SK-N-SH (cell line): ENCODE measurements around the gene PIR. TPM values are rescaled to one million over a fixed set of nuclear protein-coding genes. Genes with fewer than 3 reads are reported as not detected.

Source experiments
- CTCF ChIA-PET: fragments of 300-600, 350-600 bp; formaldehyde crosslinking; extraction: SDS; loops from one replicate; lab custom pipeline; 2021; lab: Yijun Ruan, JAX
- POLR2A ChIA-PET: fragments of 350-600 bp; sonication (Branson Sonifier 250); formaldehyde crosslinking; extraction: SDS; loops from one replicate; lab custom pipeline; 2020; ENCODE audit warnings: antibody characterized with exemption, inconsistent platforms; lab: Yijun Ruan, JAX
- DNase-seq: peaks from one replicate; pipeline ENCODE4 v3.0.0; 2012
- H2AFZ ChIP-seq: fragments of 200-600 bp; sonication (generic); 2 replicates; pipeline ENCODE4 v1.8.1; 2016; ENCODE audit warnings: antibody characterized with exemption, mild to moderate bottlenecking, low read depth
- H3F3A ChIP-seq: fragments of 200-600 bp; sonication (generic); replicated peaks from 2 replicates; pipeline ENCODE3; 2016; ENCODE audit warnings: antibody characterized with exemption, mild to moderate bottlenecking; ENCODE audit not compliant: insufficient read depth
- H3K27ac ChIP-seq, 2 experiments: fragments of 200-500 bp in 1 of 2; fragments of 200-600 bp in 1 of 2; sonication (Bioruptor generic) in 1 of 2; sonication (generic), shearing (Covaris generic) in 1 of 2; 2 replicates each; pipeline versions ENCODE4 v1.5.1 to v1.6.1; 2014 to 2016; ENCODE audit warnings: low read depth in 2 of 2, inconsistent platforms in 1 of 2, low read length in 1 of 2, mild to moderate bottlenecking in 1 of 2, mixed read lengths in 1 of 2
- H3K27me3 ChIP-seq: fragments of 200-600 bp; sonication (generic), shearing (Covaris generic); 2 replicates; pipeline ENCODE4 v1.6.1; 2016; ENCODE audit warnings: mixed run types; ENCODE audit not compliant: insufficient read depth
- H3K36me3 ChIP-seq, 2 experiments: fragments of 200-500 bp in 1 of 2; fragments of 200-600 bp in 1 of 2; sonication (Bioruptor generic) in 1 of 2; sonication (generic) in 1 of 2; replicated peaks in 1 of 2; 2 replicates each; pipeline versions ENCODE3 to v1.5.1; 2014 to 2016; ENCODE audit warnings: low read length in 1 of 2, mild to moderate bottlenecking in 1 of 2; ENCODE audit not compliant: insufficient read depth in 2 of 2, control insufficient read depth in 1 of 2
- H3K4me1 ChIP-seq, 2 experiments: fragments of 200-500 bp in 1 of 2; fragments of 200-600 bp in 1 of 2; sonication (Bioruptor generic) in 1 of 2; sonication (generic), shearing (Covaris generic) in 1 of 2; 2 replicates each; pipeline versions ENCODE4 v1.5.1 to v1.6.1; 2014 to 2016; ENCODE audit warnings: low read depth in 1 of 2, low read length in 1 of 2, mixed run types in 1 of 2; ENCODE audit not compliant: insufficient read depth in 2 of 2, control insufficient read depth in 1 of 2
- H3K4me2 ChIP-seq: fragments of 200-600 bp; sonication (generic), shearing (Covaris generic); 2 replicates; pipeline ENCODE4 v1.6.1; 2017; ENCODE audit warnings: mixed run types
- H3K4me3 ChIP-seq, 2 experiments: fragments of 200-500 bp in 1 of 2; fragments of 200-600 bp in 1 of 2; sonication (Bioruptor generic) in 1 of 2; sonication (generic), shearing (Covaris generic) in 1 of 2; 2 replicates each; pipeline versions ENCODE4 v1.5.1 to v1.8.1; 2014 to 2016; ENCODE audit warnings: low read depth in 2 of 2, inconsistent platforms in 1 of 2, low read length in 1 of 2, mild to moderate bottlenecking in 1 of 2, mixed read lengths in 1 of 2, moderate library complexity in 1 of 2
- H3K79me2 ChIP-seq: fragments of 200-600 bp; sonication (generic); 2 replicates; pipeline ENCODE4 v1.8.1; 2017; ENCODE audit warnings: mild to moderate bottlenecking; ENCODE audit not compliant: insufficient read depth
- H3K9ac ChIP-seq: fragments of 200-600 bp; sonication (generic); 2 replicates; pipeline ENCODE4 v1.6.1; 2017; ENCODE audit warnings: mixed run types
- H3K9me2 ChIP-seq: fragments of 200-600 bp; sonication (generic); 2 replicates; pipeline ENCODE4 v1.6.1; 2017; ENCODE audit warnings: mixed run types
- H3K9me3 ChIP-seq: fragments of 200-600 bp; sonication (generic); 2 replicates; pipeline ENCODE4 v1.6.1; 2017; ENCODE audit warnings: mixed run types, mild to moderate bottlenecking, moderate library complexity
- H4K20me1 ChIP-seq: fragments of 200-600 bp; sonication (generic); 2 replicates; pipeline ENCODE4 v1.6.1; 2017; ENCODE audit warnings: mild to moderate bottlenecking, mixed run types; ENCODE audit not compliant: insufficient read depth
- CHD2 ChIP-seq: fragments of 150-350 bp; IDR thresholded peaks from 2 replicates; pipeline ENCODE4 v1.6.1; 2018; ENCODE audit warnings: low read length; ENCODE audit not compliant: partially characterized antibody
- EP300 ChIP-seq, 2 experiments: IDR thresholded peaks; 2 replicates each; pipeline versions ENCODE4 v1.4.0 to v1.6.1; 2012; ENCODE audit warnings: borderline replicate concordance in 1 of 2, low read depth in 1 of 2, low read length in 1 of 2
- EZH2phosphoT487 ChIP-seq: fragments of 200-600 bp; sonication (generic); IDR thresholded peaks from 2 replicates; pipeline ENCODE4 v1.6.1; 2017; ENCODE audit warnings: low read depth, mixed run types, mild to moderate bottlenecking, antibody characterized with exemption, moderate library complexity, borderline replicate concordance
- FOSL2 ChIP-seq: IDR thresholded peaks from 2 replicates; pipeline ENCODE4 v1.4.0; 2012; ENCODE audit warnings: low read depth, mild to moderate bottlenecking, moderate library complexity, borderline replicate concordance
- GATA2 ChIP-seq: sonication (generic); formaldehyde crosslinking; IDR thresholded peaks from 2 replicates; pipeline ENCODE4 v1.5.0; 2020; ENCODE audit warnings: mild to moderate bottlenecking, missing genetic modification reagents
- JUND ChIP-seq: IDR thresholded peaks from 2 replicates; pipeline ENCODE4 v1.4.0; 2012
- NFIC ChIP-seq: IDR thresholded peaks from 2 replicates; pipeline ENCODE4 v1.4.0; 2012; ENCODE audit warnings: borderline replicate concordance
- RCOR1 ChIP-seq: fragments of 150-350 bp; IDR thresholded peaks from 2 replicates; pipeline ENCODE4 v1.6.1; 2017; ENCODE audit warnings: antibody characterized with exemption, low read length
- RXRA ChIP-seq: IDR thresholded peaks from 2 replicates; pipeline ENCODE4 v1.4.0; 2012; ENCODE audit warnings: low read depth, mild to moderate bottlenecking, borderline replicate concordance
- SMC3 ChIP-seq: IDR thresholded peaks from 2 replicates; pipeline ENCODE4 v1.6.1; 2012; ENCODE audit warnings: low read depth, low read length, improper control_type of control experiment
- TAF1 ChIP-seq: IDR thresholded peaks from 2 replicates; pipeline ENCODE4 v1.6.1; 2012; ENCODE audit warnings: low read depth, mild to moderate bottlenecking, low read length, moderate library complexity, borderline replicate concordance
- TCF12 ChIP-seq: IDR thresholded peaks from 2 replicates; pipeline ENCODE4 v1.4.0; 2012
- TEAD4 ChIP-seq: IDR thresholded peaks from 2 replicates; pipeline ENCODE4 v1.4.0; 2012; ENCODE audit warnings: mild to moderate bottlenecking, borderline replicate concordance; ENCODE audit not compliant: insufficient read depth
- WGBS: methylation state at CpG from one replicate; pipeline ENCODE4 v1.1.6; 2017; ENCODE audit warnings: low lambda C conversion rate; 5-methylcytosine and 5-hydroxymethylcytosine counted together
- polyA plus RNA-seq, 3 experiments: library from polyadenylated mRNA; depleted of rRNA; stranded (reverse); fragments of >200 nt; gene quantifications; 2 replicates each; pipeline ENCODE4 v1.2.3, GENCODE V29; 2012
- TF ChIP-seq, protein P1 (sequence below): IDR thresholded peaks from 2 replicates; pipeline ENCODE4; 2012
- TF ChIP-seq, protein P2 (sequence below): fragments of 200-600 bp; sonication (generic); IDR thresholded peaks from 2 replicates; pipeline ENCODE4 v1.6.1; 2017; ENCODE audit warnings: antibody characterized with exemption, mild to moderate bottlenecking, moderate library complexity
- TF ChIP-seq, protein P3 (sequence below): IDR thresholded peaks from 2 replicates; pipeline ENCODE4 v1.4.0; 2012; ENCODE audit warnings: low read depth, borderline replicate concordance

Gene PIR
- polyA plus RNA-seq, 1 of the 3 experiments (the other 2 are of a cell fraction) = 12.3 TPM

DNA sequence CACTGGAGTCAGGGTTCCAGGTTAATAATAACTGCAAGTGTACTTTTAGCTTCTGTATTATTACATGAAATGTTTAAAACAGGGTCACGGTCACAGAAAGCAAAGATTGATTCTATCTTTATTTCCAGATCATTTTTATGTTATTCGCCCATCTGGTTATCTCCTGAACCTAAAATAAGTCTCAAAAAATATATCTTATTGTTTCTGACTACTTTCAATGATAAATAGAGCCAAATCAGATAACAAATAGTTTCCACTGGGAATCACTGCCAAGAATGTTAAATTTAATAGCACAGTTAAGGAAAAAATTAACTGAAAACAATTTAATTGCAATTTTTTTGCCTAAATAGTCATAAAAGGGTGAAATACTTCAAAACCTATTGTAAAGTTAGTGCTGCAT lies 91.8 kb downstream of the PIR start:
- peaks cover 0 to 25% of the 10 kb centered on the region in 2 experiments; a peak in 3 of 4 replicates for H3K4me1 ChIP-seq
- no peaks in the 10 kb centered on the region for H3K9me3 ChIP-seq
- no peaks in the 10 kb centered on the region for H3K27me3 ChIP-seq
- POLR2A ChIA-PET = no interaction called here
- H4K20me1 ChIP-seq = no peaks in the 10 kb centered on the region
- CTCF ChIA-PET = interaction anchor here (0.9 to 1.6 kb wide), 2 partner anchors 17 to 52 kb away, joined by 3 to 4 read pairs; no protein-coding TSS in a partner anchor
- H3K9ac ChIP-seq = no peak overlapping the region
- no peaks in the 10 kb centered on the region for H3F3A ChIP-seq
- H3K36me3 ChIP-seq = no peaks in the 10 kb centered on the region
- no peak overlapping the region for H2AFZ ChIP-seq
- peak overlapping the region in 1 of 2 experiments; percentile 94; a peak in 2 of 4 replicates for H3K27ac ChIP-seq
- TF ChIP-seq, protein P1, sequence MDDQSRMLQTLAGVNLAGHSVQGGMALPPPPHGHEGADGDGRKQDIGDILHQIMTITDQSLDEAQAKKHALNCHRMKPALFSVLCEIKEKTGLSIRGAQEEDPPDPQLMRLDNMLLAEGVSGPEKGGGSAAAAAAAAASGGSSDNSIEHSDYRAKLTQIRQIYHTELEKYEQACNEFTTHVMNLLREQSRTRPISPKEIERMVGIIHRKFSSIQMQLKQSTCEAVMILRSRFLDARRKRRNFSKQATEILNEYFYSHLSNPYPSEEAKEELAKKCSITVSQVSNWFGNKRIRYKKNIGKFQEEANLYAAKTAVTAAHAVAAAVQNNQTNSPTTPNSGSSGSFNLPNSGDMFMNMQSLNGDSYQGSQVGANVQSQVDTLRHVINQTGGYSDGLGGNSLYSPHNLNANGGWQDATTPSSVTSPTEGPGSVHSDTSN = peak; percentile 25; the same call in 1 of the 2 replicates
- TF ChIP-seq CHD2 (peak; percentile 21), JUND (no peak; the same call in 1 of the 2 replicates), FOSL2 (no peak), GATA2 (no peak), NFIC (peak; percentile 83), TAF1 (no peak), TCF12 (peak; percentile 65), SMC3 (no peak), EP300 (IDR thresholded peaks at IDR 0.05; ENCODE audit: borderline replicate concordance in 1 of 2, low read depth in 1 of 2, low read length in 1 of 2) (peak; percentile 47 to 71; a peak in 3 of 4 replicates), RXRA (no peak), EZH2phosphoT487 (no peak), RCOR1 (0 out of 2 replicates have a peak, but pooled peaks have one; percentile 31), TEAD4 (peak; percentile 53; the same call in 1 of the 2 replicates)
- TF ChIP-seq, protein P2, sequence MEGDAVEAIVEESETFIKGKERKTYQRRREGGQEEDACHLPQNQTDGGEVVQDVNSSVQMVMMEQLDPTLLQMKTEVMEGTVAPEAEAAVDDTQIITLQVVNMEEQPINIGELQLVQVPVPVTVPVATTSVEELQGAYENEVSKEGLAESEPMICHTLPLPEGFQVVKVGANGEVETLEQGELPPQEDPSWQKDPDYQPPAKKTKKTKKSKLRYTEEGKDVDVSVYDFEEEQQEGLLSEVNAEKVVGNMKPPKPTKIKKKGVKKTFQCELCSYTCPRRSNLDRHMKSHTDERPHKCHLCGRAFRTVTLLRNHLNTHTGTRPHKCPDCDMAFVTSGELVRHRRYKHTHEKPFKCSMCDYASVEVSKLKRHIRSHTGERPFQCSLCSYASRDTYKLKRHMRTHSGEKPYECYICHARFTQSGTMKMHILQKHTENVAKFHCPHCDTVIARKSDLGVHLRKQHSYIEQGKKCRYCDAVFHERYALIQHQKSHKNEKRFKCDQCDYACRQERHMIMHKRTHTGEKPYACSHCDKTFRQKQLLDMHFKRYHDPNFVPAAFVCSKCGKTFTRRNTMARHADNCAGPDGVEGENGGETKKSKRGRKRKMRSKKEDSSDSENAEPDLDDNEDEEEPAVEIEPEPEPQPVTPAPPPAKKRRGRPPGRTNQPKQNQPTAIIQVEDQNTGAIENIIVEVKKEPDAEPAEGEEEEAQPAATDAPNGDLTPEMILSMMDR = no peak
- TF ChIP-seq, protein P3, sequence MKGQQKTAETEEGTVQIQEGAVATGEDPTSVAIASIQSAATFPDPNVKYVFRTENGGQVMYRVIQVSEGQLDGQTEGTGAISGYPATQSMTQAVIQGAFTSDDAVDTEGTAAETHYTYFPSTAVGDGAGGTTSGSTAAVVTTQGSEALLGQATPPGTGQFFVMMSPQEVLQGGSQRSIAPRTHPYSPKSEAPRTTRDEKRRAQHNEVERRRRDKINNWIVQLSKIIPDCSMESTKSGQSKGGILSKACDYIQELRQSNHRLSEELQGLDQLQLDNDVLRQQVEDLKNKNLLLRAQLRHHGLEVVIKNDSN = no peak
- H3K79me2 ChIP-seq = no peaks in the 10 kb centered on the region
- no peak overlapping the region for H3K4me3 ChIP-seq
- 10% methylated on average over 2 of the region's 2 CpGs for WGBS
- H3K4me2 ChIP-seq = no peak overlapping the region
- no peak for DNase-seq
- H3K9me2 ChIP-seq = no peaks in the 10 kb centered on the region
